Measurements from ENCODE around the gene SLC9C2.
"Not testable (repeated sequence)": the region's sequence is repeated elsewhere in the genome, so short reads cannot be mapped to it uniquely, and the experiment has no call there.

Gene SLC9C2

GRCh38 chr1:173496757-173497320 is 106.0 kb downstream of the SLC9C2 start:
- no peak overlapping the region for H3K4me3 ChIP-seq (ENCODE audit: low read length)
- peak; percentile 29 for DNase-seq (ENCODE audit: low read depth)
- no peak for TF ChIP-seq CTCF (IDR thresholded peaks at IDR 0.05; ENCODE audit: insufficient read depth, low read depth, low read length, missing control alignments)

- no peak overlapping the region for H3K4me3 ChIP-seq (ENCODE audit: low read length)
- DNase-seq (ENCODE audit: low read depth) = no peak
- no peak for TF ChIP-seq CTCF (IDR thresholded peaks at IDR 0.05; ENCODE audit: insufficient read depth, low read depth, low read length, missing control alignments)
Measured at GRCh38 chr1:173495609-173496267, 107.1 kb downstream of the SLC9C2 start.

- DNase-seq (ENCODE audit: low read depth) = not testable (repeated sequence)
Measured at GRCh38 chr1:173493125-173493524, 109.7 kb downstream of the SLC9C2 start.

GRCh38 chr1:173491508-173491907 is 111.4 kb downstream of the SLC9C2 start:
- DNase-seq (ENCODE audit: low read depth) = no peak
- no peak overlapping the region for H3K4me3 ChIP-seq (ENCODE audit: low read length)
- no peak for TF ChIP-seq CTCF (IDR thresholded peaks at IDR 0.05; ENCODE audit: insufficient read depth, low read depth, low read length, missing control alignments)

More at GRCh38 chr1:173493125-173493524, 109.7 kb downstream of the SLC9C2 start:
- not testable (repeated sequence) for H3K4me3 ChIP-seq (ENCODE audit: low read length)

- no peak overlapping the region for H3K4me3 ChIP-seq (ENCODE audit: low read length)
- no peak for TF ChIP-seq CTCF (IDR thresholded peaks at IDR 0.05; ENCODE audit: insufficient read depth, low read depth, low read length, missing control alignments)
- DNase-seq (ENCODE audit: low read depth) = no peak
Measured at GRCh38 chr1:173489929-173490328, 112.9 kb downstream of the SLC9C2 start.

- no peak overlapping the region for H3K4me3 ChIP-seq (ENCODE audit: low read length)
- peak; percentile 20 for TF ChIP-seq CTCF (IDR thresholded peaks at IDR 0.05; ENCODE audit: insufficient read depth, low read depth, low read length, missing control alignments)
- DNase-seq (ENCODE audit: low read depth) = peak; percentile 77
Measured at GRCh38 chr1:173489149-173489600, 113.7 kb downstream of the SLC9C2 start.

- no peak for TF ChIP-seq CTCF (IDR thresholded peaks at IDR 0.05; ENCODE audit: insufficient read depth, low read depth, low read length, missing control alignments)
- H3K4me3 ChIP-seq (ENCODE audit: low read length) = no peak overlapping the region
- DNase-seq (ENCODE audit: low read depth) = no peak
Measured at GRCh38 chr1:173488001-173488400, 114.9 kb downstream of the SLC9C2 start.

All from epithelial cell of esophagus (primary cell).